Mesenchymal stem cell (in vitro differentiated cells and primary cell): ENCODE measurements around the gene LDB2.

Experiments used
- DNase-seq: peaks from one replicate; pipeline ENCODE4 v3.0.0-alpha.2; 2013
- H2AFZ ChIP-seq: one replicate; pipeline ENCODE4 v1.6.1; 2013; ENCODE audit warnings: low read depth, mild to moderate bottlenecking, control low read depth, inconsistent platforms, low read length, moderate library complexity
- H2AK5ac ChIP-seq: 2 replicates; pipeline ENCODE4 v1.6.1; 2013; ENCODE audit warnings: low read length, moderate library complexity, mild to moderate bottlenecking, inconsistent platforms; ENCODE audit not compliant: severe bottlenecking
- H2BK120ac ChIP-seq: one replicate; pipeline ENCODE4 v1.6.1; 2013; ENCODE audit warnings: low read depth, mild to moderate bottlenecking, inconsistent platforms, low read length, moderate library complexity
- H2BK12ac ChIP-seq, 2 experiments: one replicate each; pipeline ENCODE4 v1.6.1; 2013; ENCODE audit warnings: inconsistent platforms in 2 of 2, low read length in 2 of 2, mild to moderate bottlenecking in 2 of 2, moderate library complexity in 2 of 2, control low read depth in 1 of 2
- H2BK15ac ChIP-seq: one replicate; pipeline ENCODE4 v1.6.1; 2013; ENCODE audit warnings: mild to moderate bottlenecking, low read depth, inconsistent platforms; ENCODE audit not compliant: poor library complexity, severe bottlenecking
- H2BK5ac ChIP-seq: 2 replicates; pipeline ENCODE4 v1.6.1; 2013; ENCODE audit warnings: low read depth, mild to moderate bottlenecking, low read length, control low read depth, inconsistent platforms; ENCODE audit not compliant: poor library complexity, severe bottlenecking
- H3K14ac ChIP-seq, 2 experiments: one replicate each; pipeline ENCODE4 v1.6.1; 2013; ENCODE audit warnings: inconsistent platforms in 2 of 2, low read length in 2 of 2, control low read depth in 1 of 2, mild to moderate bottlenecking in 1 of 2, moderate library complexity in 1 of 2
- H3K18ac ChIP-seq, 2 experiments: one replicate each; pipeline ENCODE4 v1.6.1; 2013; ENCODE audit warnings: inconsistent platforms in 2 of 2, low read length in 2 of 2, control low read depth in 1 of 2, low read depth in 1 of 2, mild to moderate bottlenecking in 1 of 2
- H3K23ac ChIP-seq, 2 experiments: one replicate each; pipeline ENCODE4 v1.6.1; 2013; ENCODE audit warnings: inconsistent platforms in 2 of 2, low read length in 2 of 2, mild to moderate bottlenecking in 2 of 2, moderate library complexity in 2 of 2, control low read depth in 1 of 2
- H3K27ac ChIP-seq: 2 replicates; pipeline ENCODE4 v1.5.1; 2013; ENCODE audit warnings: mild to moderate bottlenecking, moderate library complexity, low read length, control low read depth, inconsistent platforms; ENCODE audit not compliant: poor library complexity, severe bottlenecking
- H3K27me3 ChIP-seq, 2 experiments: 2 replicates each; pipeline versions ENCODE4 v1.6.1 to v1.7.0; 2013; ENCODE audit warnings: low read length in 2 of 2, mild to moderate bottlenecking in 2 of 2, moderate library complexity in 2 of 2, control low read depth in 1 of 2, inconsistent platforms in 1 of 2; ENCODE audit not compliant: control insufficient read depth in 1 of 2, insufficient read depth in 1 of 2
- H3K36me3 ChIP-seq, 2 experiments: 2 replicates each; pipeline versions ENCODE4 v1.6.1 to v1.7.0; 2013; ENCODE audit warnings: low read length in 2 of 2, control low read depth in 1 of 2, inconsistent platforms in 1 of 2, low read depth in 1 of 2, mild to moderate bottlenecking in 1 of 2; ENCODE audit not compliant: insufficient read depth in 2 of 2, control insufficient read depth in 1 of 2
- H3K4ac ChIP-seq, 2 experiments: one replicate each; pipeline ENCODE4 v1.6.1; 2013; ENCODE audit warnings: inconsistent platforms in 2 of 2, low read length in 2 of 2, mild to moderate bottlenecking in 2 of 2, moderate library complexity in 2 of 2, control low read depth in 1 of 2, low read depth in 1 of 2
- H3K4me1 ChIP-seq: 2 replicates; pipeline ENCODE4 v1.6.1; 2013; ENCODE audit warnings: low read depth, low read length, control low read depth; ENCODE audit not compliant: control insufficient read depth, insufficient read depth
- H3K4me2 ChIP-seq: 2 replicates; pipeline ENCODE4 v1.6.1; 2013; ENCODE audit warnings: low read length, mild to moderate bottlenecking, inconsistent platforms; ENCODE audit not compliant: poor library complexity, severe bottlenecking
- H3K4me3 ChIP-seq, 2 experiments: 2 replicates each; pipeline versions ENCODE4 v1.5.1 to v1.7.0; 2013; ENCODE audit warnings: low read length in 2 of 2, mild to moderate bottlenecking in 2 of 2, control low read depth in 1 of 2, low read depth in 1 of 2; ENCODE audit not compliant: insufficient read depth in 1 of 2
- H3K79me1 ChIP-seq: replicated peaks from 2 replicates; pipeline ENCODE4 v1.6.1; 2013; ENCODE audit warnings: mild to moderate bottlenecking, control low read depth, low read length, inconsistent platforms; ENCODE audit not compliant: poor library complexity, severe bottlenecking
- H3K9ac ChIP-seq: 2 replicates; pipeline ENCODE4 v1.7.0; 2013; ENCODE audit warnings: mild to moderate bottlenecking, low read length, moderate library complexity
- H3K9me3 ChIP-seq: 2 replicates; pipeline ENCODE4 v1.7.0; 2013; ENCODE audit warnings: mild to moderate bottlenecking, low read length; ENCODE audit not compliant: control insufficient read depth
- H4K8ac ChIP-seq: one replicate; pipeline ENCODE4 v1.6.1; 2013; ENCODE audit warnings: inconsistent platforms, mild to moderate bottlenecking, low read length, moderate library complexity
- H4K91ac ChIP-seq: one replicate; pipeline ENCODE4 v1.6.1; 2013; ENCODE audit warnings: mild to moderate bottlenecking, low read length, inconsistent platforms
- WGBS: methylation state at CpG from one replicate; pipeline ENCODE4 v1.1.7; 2013; ENCODE audit warnings: mixed read lengths; 5-methylcytosine and 5-hydroxymethylcytosine counted together

Gene LDB2

GRCh38 chr4:16836324-16836723 lies 62.1 kb downstream of the LDB2 start:
- no peak overlapping the region for H2AFZ ChIP-seq
- no peak overlapping the region for H2BK120ac ChIP-seq
- H3K4me1 ChIP-seq: no peaks in the 10 kb centered on the region
- no peak overlapping the region for H3K23ac ChIP-seq
- no peak overlapping the region for H3K4ac ChIP-seq
- no peak overlapping the region for H3K9ac ChIP-seq
- no peaks in the 10 kb centered on the region for H3K9me3 ChIP-seq
- H2BK5ac ChIP-seq: no peak overlapping the region
- 86% methylated on average over 2 of the region's 2 CpGs for WGBS
- H3K14ac ChIP-seq: no peak overlapping the region
- H4K8ac ChIP-seq: no peak overlapping the region
- DNase-seq: no peak
- peaks cover 0 to 21% of the 10 kb centered on the region in 2 experiments for H3K36me3 ChIP-seq
- H3K18ac ChIP-seq: no peak overlapping the region
- H3K4me3 ChIP-seq: no peak overlapping the region
- H2BK12ac ChIP-seq: no peak overlapping the region
- no peak overlapping the region for H3K27ac ChIP-seq
- H2AK5ac ChIP-seq: no peak overlapping the region
- H3K79me1 ChIP-seq: no peaks in the 10 kb centered on the region
- H3K4me2 ChIP-seq: no peak overlapping the region
- no peak overlapping the region for H4K91ac ChIP-seq
- no peaks in the 10 kb centered on the region for H3K27me3 ChIP-seq
- H2BK15ac ChIP-seq: no peak overlapping the region

GRCh38 chr4:16835597-16836247 lies 62.7 kb downstream of the LDB2 start:
- Histone ChIP-seq H3K4me1 (no peaks in the 10 kb centered on the region), H3K27ac (no peak overlapping the region), H2BK5ac (no peak overlapping the region), H3K27me3 (no peaks in the 10 kb centered on the region), H3K4me3 (no peak overlapping the region), H3K36me3 (peaks cover 0 to 14% of the 10 kb centered on the region in 2 experiments), H3K18ac (no peak overlapping the region), H2BK120ac (no peak overlapping the region), H3K9me3 (no peaks in the 10 kb centered on the region), H3K79me1 (no peaks in the 10 kb centered on the region), H4K91ac (no peak overlapping the region), H3K4me2 (no peak overlapping the region), H3K23ac (no peak overlapping the region), H2AK5ac (no peak overlapping the region), H2AFZ (no peak overlapping the region), H2BK15ac (no peak overlapping the region), H2BK12ac (no peak overlapping the region), H3K9ac (no peak overlapping the region), H3K4ac (no peak overlapping the region), H3K14ac (no peak overlapping the region), H4K8ac (no peak overlapping the region)
- WGBS: no CpG with 5 or more reads among the region's 2 CpGs
- DNase-seq: no peak

GRCh38 chr4:16834814-16835213 lies 63.6 kb downstream of the LDB2 start:
- Histone ChIP-seq H3K79me1 (no peaks in the 10 kb centered on the region), H2BK12ac (no peak overlapping the region), H3K4me2 (no peak overlapping the region), H4K8ac (no peak overlapping the region), H3K27ac (no peak overlapping the region), H3K4ac (no peak overlapping the region), H3K4me3 (no peak overlapping the region), H2BK5ac (no peak overlapping the region), H3K36me3 (peaks cover 0 to 7% of the 10 kb centered on the region in 2 experiments), H3K18ac (no peak overlapping the region), H3K27me3 (no peaks in the 10 kb centered on the region), H3K14ac (no peak overlapping the region), H3K23ac (no peak overlapping the region), H2BK15ac (no peak overlapping the region), H2AFZ (no peak overlapping the region), H3K9me3 (no peaks in the 10 kb centered on the region), H3K9ac (no peak overlapping the region), H3K4me1 (no peaks in the 10 kb centered on the region), H2BK120ac (no peak overlapping the region), H4K91ac (no peak overlapping the region), H2AK5ac (no peak overlapping the region)
- no CpG with 5 or more reads among the region's 2 CpGs for WGBS
- no peak for DNase-seq

- Histone ChIP-seq H2AK5ac (no peak overlapping the region), H2BK120ac (no peak overlapping the region), H3K79me1 (no peaks in the 10 kb centered on the region), H3K4me3 (no peak overlapping the region), H3K27ac (no peak overlapping the region), H3K4me1 (no peaks in the 10 kb centered on the region), H3K4ac (no peak overlapping the region), H4K91ac (no peak overlapping the region), H3K9me3 (no peaks in the 10 kb centered on the region), H2BK5ac (no peak overlapping the region), H2BK12ac (no peak overlapping the region), H3K36me3 (peaks cover 0 to 3% of the 10 kb centered on the region in 2 experiments), H3K14ac (no peak overlapping the region), H3K18ac (no peak overlapping the region), H2BK15ac (no peak overlapping the region), H3K27me3 (no peaks in the 10 kb centered on the region), H3K4me2 (no peak overlapping the region), H2AFZ (no peak overlapping the region), H3K9ac (no peak overlapping the region), H3K23ac (no peak overlapping the region), H4K8ac (no peak overlapping the region)
- no peak for DNase-seq
- WGBS: 96% methylated on average over 4 of the region's 4 CpGs
Measured at GRCh38 chr4:16833722-16834121, 64.7 kb downstream of the LDB2 start.
